Upper lobe of left lung (tissue), 4 donors: ENCODE results near the gene WAPL.

Source experiments
- POLR2A ChIP-seq, 4 donors: fragments of 450-650 bp; IDR thresholded peaks; one replicate each; pipeline ENCODE4 v1.5.1; 2016 to 2017; ENCODE audit warnings: antibody characterized with exemption in 4 of 4, mild to moderate bottlenecking in 2 of 4
- TF ChIP-seq, protein P1 (sequence below), 6 experiments: fragments of 450-650 bp in 4 of 6; fragments of 200-600 bp in 2 of 6; sonication (generic) in 2 of 6; IDR thresholded peaks; one replicate each; pipeline ENCODE4 v1.5.1; 2016 to 2019; ENCODE audit warnings: antibody characterized with exemption in 6 of 6

DNA sequence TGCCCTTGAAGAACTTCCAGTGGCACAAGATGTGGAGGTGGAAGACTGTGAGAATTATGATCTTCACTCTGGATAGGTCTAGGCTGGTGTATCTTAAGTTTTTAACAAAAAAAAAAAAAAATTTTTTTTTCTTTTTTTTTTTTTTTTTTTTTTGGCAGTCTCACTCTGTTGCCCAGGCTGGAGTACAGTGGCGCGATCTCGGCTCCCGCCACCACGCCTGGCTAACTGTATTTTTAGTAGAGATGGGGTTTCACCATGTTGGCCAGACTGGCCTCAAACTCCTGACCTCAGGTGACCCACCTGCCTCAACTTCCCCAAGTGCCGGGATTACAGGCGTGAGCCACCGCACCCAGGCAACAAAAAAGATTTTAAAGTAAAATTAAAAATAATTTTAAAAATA lies 37.9 kb downstream of the WAPL start:
- TF ChIP-seq, protein P1, sequence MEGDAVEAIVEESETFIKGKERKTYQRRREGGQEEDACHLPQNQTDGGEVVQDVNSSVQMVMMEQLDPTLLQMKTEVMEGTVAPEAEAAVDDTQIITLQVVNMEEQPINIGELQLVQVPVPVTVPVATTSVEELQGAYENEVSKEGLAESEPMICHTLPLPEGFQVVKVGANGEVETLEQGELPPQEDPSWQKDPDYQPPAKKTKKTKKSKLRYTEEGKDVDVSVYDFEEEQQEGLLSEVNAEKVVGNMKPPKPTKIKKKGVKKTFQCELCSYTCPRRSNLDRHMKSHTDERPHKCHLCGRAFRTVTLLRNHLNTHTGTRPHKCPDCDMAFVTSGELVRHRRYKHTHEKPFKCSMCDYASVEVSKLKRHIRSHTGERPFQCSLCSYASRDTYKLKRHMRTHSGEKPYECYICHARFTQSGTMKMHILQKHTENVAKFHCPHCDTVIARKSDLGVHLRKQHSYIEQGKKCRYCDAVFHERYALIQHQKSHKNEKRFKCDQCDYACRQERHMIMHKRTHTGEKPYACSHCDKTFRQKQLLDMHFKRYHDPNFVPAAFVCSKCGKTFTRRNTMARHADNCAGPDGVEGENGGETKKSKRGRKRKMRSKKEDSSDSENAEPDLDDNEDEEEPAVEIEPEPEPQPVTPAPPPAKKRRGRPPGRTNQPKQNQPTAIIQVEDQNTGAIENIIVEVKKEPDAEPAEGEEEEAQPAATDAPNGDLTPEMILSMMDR (IDR thresholded peaks at IDR 0.05): no peak
- no peak for TF ChIP-seq POLR2A (IDR thresholded peaks at IDR 0.05)
